ENCODE results near the gene OR5D13. TPM values are rescaled to one million over a fixed set of nuclear protein-coding genes. Genes with fewer than 3 reads are reported as not detected.

The OR5D13 gene, protein sequence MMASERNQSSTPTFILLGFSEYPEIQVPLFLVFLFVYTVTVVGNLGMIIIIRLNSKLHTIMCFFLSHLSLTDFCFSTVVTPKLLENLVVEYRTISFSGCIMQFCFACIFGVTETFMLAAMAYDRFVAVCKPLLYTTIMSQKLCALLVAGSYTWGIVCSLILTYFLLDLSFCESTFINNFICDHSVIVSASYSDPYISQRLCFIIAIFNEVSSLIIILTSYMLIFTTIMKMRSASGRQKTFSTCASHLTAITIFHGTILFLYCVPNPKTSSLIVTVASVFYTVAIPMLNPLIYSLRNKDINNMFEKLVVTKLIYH
- total RNA-seq: not detected in 2 replicates

DNA sequence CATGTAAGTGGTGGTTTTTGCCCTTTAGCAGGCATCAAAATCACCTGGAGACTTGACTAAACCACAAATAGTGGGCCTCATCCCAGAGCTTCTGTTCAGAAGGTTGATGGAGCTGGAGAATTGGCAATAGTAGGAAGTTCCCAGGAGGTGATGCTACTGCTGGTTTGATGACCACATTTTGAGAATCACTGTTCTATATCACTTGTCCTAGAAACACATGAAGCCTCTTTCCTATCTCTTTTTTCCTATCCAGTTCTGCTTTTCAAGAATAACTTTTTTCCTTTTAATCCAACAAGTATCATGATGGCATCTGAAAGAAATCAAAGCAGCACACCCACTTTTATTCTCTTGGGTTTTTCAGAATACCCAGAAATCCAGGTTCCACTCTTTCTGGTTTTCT lies at the start of gene OR5D13:
Gene OR5D13, plus strand, starts transcription at position 301 of the 400 bp plus-strand sequence. Its CDS starts 0 bp downstream, at position 301.

DNA sequence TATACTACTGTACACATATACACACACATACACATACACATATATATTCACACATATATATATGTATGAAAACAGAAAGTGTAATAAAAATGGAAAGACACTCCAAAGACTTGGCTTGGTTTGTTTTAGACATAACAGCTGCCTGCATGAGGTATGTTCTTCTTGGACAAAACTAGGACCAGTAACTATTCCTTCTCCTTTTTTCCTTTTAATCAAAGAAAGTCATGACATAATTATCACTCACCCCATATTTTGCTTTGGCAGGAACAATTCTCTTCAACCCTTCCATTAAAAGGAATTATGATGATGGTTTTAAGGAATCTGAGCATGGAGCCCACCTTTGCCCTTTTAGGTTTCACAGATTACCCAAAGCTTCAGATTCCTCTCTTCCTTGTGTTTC lies 22.0 kb downstream of the OR5D13 start, which contains the start of gene OR5D14:
Gene OR5D14, plus strand, starts transcription at position 301 of the 400 bp plus-strand sequence. Its CDS starts 0 bp downstream, at position 301.

DNA sequence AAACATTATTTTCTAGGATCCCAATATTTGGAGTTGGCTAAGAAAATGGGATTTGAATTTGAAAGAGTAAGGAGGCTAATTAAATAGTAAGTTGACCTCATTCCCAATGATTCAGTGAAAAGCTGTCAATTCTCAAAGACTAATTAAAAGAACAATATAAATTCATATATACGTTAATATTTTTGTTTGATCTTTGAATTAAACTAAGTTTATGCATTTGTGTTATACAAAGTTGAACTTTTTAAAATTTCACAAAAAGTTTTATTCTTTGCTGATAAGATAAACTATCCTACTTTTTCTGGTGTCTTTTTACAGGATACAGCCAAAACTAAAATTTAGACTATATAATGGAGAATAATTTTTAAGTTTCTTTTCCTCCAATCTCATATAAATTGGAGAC lies 37.8 kb downstream of the OR5D13 start, which contains the start of gene OR5L1:
Gene OR5L1, plus strand, starts transcription at position 301 of the 400 bp plus-strand sequence. CDS start 100 bp downstream, outside the sequence.

DNA sequence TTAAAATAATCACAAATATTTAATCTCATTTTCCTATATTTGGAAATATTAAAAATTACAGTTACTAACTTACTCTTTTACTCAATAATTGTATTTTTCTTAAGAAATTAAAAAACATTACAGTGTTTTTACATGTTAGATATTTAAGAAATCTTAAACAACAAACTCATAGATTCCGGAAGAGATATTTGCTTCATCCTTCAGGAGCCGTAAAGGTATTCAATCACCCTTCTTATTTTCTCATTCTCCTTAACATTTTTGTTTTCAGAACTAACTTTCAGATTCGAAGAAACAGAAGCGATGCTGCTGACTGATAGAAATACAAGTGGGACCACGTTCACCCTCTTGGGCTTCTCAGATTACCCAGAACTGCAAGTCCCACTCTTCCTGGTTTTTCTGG lies 46.1 kb downstream of the OR5D13 start, which contains the start of gene OR5D18:
Gene OR5D18, plus strand, starts transcription at position 301 of the 400 bp plus-strand sequence. Its CDS starts 0 bp downstream, at position 301.

Other genes with a start within 250 kb of the OR5D13 start
- not detected in 2 replicates for gene OR4C15, start 219.0 kb upstream of the OR5D13 start, total RNA-seq
- not detected in 2 replicates for gene OR4C16, start 201.3 kb upstream of the OR5D13 start, total RNA-seq
- not detected in 2 replicates for gene OR4C11, start 165.8 kb upstream of the OR5D13 start, total RNA-seq
- not detected in 2 replicates for gene OR4P4, start 138.3 kb upstream of the OR5D13 start, total RNA-seq
- gene OR4S2, start 125.1 kb upstream of the OR5D13 start, total RNA-seq: not detected in 2 replicates
- gene OR4C6, start 111.2 kb upstream of the OR5D13 start, total RNA-seq: not detected in 2 replicates
- not detected in 2 replicates for gene OR5D14, start 22.1 kb downstream of the OR5D13 start, total RNA-seq
- not detected in 2 replicates for gene OR5L1, start 37.9 kb downstream of the OR5D13 start, total RNA-seq
- not detected in 2 replicates for gene OR5D18, start 46.2 kb downstream of the OR5D13 start, total RNA-seq
- gene OR5L2, start 53.8 kb downstream of the OR5D13 start, total RNA-seq: not detected in 2 replicates
- not detected in 2 replicates for gene OR5D16, start 65.3 kb downstream of the OR5D13 start, total RNA-seq
- not detected in 2 replicates for gene TRIM51, start 109.9 kb downstream of the OR5D13 start, total RNA-seq
- not detected in 2 replicates for gene OR5W2, start 141.1 kb downstream of the OR5D13 start, total RNA-seq
- gene OR5I1, start 163.0 kb downstream of the OR5D13 start, total RNA-seq: not detected in 2 replicates
- not detected in 2 replicates for gene OR10AG1, start 196.5 kb downstream of the OR5D13 start, total RNA-seq
- not detected in 2 replicates for gene OR5F1, start 221.2 kb downstream of the OR5D13 start, total RNA-seq

Measured in smooth muscle cell of bladder (primary cell).